ENCODE data around the gene TMEM106B. TPM values are rescaled to one million over a fixed set of nuclear protein-coding genes. Genes with fewer than 3 reads are reported as not detected.

Gene TMEM106B
- polyA plus RNA-seq, 1 experiment: 25.1 TPM

- TF ChIP-seq, protein P1, sequence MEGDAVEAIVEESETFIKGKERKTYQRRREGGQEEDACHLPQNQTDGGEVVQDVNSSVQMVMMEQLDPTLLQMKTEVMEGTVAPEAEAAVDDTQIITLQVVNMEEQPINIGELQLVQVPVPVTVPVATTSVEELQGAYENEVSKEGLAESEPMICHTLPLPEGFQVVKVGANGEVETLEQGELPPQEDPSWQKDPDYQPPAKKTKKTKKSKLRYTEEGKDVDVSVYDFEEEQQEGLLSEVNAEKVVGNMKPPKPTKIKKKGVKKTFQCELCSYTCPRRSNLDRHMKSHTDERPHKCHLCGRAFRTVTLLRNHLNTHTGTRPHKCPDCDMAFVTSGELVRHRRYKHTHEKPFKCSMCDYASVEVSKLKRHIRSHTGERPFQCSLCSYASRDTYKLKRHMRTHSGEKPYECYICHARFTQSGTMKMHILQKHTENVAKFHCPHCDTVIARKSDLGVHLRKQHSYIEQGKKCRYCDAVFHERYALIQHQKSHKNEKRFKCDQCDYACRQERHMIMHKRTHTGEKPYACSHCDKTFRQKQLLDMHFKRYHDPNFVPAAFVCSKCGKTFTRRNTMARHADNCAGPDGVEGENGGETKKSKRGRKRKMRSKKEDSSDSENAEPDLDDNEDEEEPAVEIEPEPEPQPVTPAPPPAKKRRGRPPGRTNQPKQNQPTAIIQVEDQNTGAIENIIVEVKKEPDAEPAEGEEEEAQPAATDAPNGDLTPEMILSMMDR (IDR thresholded peaks at IDR 0.05; ENCODE audit: insufficient read depth, low read depth, low read length): no peak
- Histone ChIP-seq H3K27me3 (ENCODE audit: control insufficient read depth, insufficient read depth, low read length) (no peaks in the 10 kb centered on the region), H3K4me3 (ENCODE audit: low read depth, low read length) (no peak overlapping the region), H3K36me3 (ENCODE audit: control insufficient read depth, insufficient read depth, low read length) (no peaks in the 10 kb centered on the region)
- no peak for DNase-seq (ENCODE audit: low read depth)
- CTCF ChIA-PET: no interaction called here
- POLR2A ChIA-PET: no interaction called here
Observed at GRCh38 chr7:12290761-12291160, 79.7 kb downstream of the TMEM106B start.

DNA sequence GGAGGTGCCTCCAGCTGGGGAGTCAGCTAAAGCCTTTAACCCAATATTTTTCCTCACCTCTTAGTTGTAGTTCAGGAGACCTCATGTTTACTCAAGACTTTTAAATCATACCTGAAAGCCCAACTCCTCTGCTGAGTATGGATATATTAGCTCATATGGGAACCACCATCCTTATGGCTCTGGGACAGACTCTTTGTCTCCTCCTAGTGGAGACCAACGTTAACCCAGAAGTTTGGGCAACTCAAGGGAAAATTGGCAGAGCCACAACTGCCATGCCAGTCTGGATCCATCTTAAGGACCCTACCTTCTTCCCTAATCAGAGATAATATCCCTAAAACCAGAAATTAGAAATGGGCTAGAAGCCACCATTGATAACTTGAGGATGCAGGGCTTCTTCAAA is 80.8 kb downstream of the TMEM106B start:
- H3K27me3 ChIP-seq (ENCODE audit: control insufficient read depth, insufficient read depth, low read length): no peaks in the 10 kb centered on the region
- ChIA-PET CTCF (interaction anchor here (1.0 kb wide), 1 partner anchor 14 kb away, joined by 5 read pairs; no protein-coding TSS in a partner anchor), POLR2A (no interaction called here)
- H3K36me3 ChIP-seq (ENCODE audit: control insufficient read depth, insufficient read depth, low read length): no peaks in the 10 kb centered on the region
- TF ChIP-seq, protein P1 (IDR thresholded peaks at IDR 0.05; ENCODE audit: insufficient read depth, low read depth, low read length): peak; percentile 35; the same call in 1 of the 2 replicates
- no peak overlapping the region for H3K4me3 ChIP-seq (ENCODE audit: low read depth, low read length)
- DNase-seq (ENCODE audit: low read depth): no peak

Other genes starting within 250 kb of the TMEM106B start
- gene VWDE, start 192.6 kb downstream of the TMEM106B start, polyA plus RNA-seq (2011; rRNA removed): not detected in 2 replicates

All from BJ (cell line).